ENCODE data around the gene GPC6.

DNA sequence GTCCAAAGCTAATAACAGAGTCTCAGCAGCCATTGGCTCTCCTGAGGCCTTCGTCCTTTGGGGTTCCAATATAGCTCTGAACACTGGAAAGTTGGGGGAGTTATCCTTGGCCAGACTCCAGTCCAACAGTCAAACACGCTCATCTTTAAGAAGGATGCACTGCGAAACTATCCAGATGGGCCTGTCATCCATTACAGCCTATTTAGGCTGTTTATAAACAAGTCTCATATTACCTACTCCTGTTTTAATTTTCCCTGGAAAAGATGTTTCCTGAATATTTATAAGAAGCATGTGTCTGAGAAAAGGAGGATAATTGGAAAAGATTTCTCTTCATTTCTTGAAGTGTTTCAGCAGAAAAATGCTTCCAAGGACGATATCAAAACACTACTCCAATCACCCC lies 1082.2 kb downstream of the GPC6 start:
- TF ChIP-seq CTCF (IDR thresholded peaks at IDR 0.05; ENCODE audit: poor library complexity) (no peak), EZH2 (IDR thresholded peaks at IDR 0.05; ENCODE audit: borderline replicate concordance) (no peak)
